Mucosa of rectum (tissue), 2 donors: ENCODE results near the gene NAP1L5.

ENCODE experiments used
- H3K27ac ChIP-seq, 2 donors: one replicate each; pipeline ENCODE4 v1.7.0; 2013; ENCODE audit warnings: inconsistent platforms in 2 of 2, low read depth in 2 of 2, low read length in 2 of 2
- H3K27me3 ChIP-seq, 2 donors: one replicate each; pipeline ENCODE4 v1.7.0; 2013; ENCODE audit warnings: low read length in 2 of 2; ENCODE audit not compliant: control insufficient read depth in 2 of 2, insufficient read depth in 2 of 2
- H3K36me3 ChIP-seq, 2 donors: one replicate each; pipeline ENCODE4 v1.7.0; 2013; ENCODE audit warnings: low read length in 2 of 2; ENCODE audit not compliant: control insufficient read depth in 2 of 2, insufficient read depth in 2 of 2
- H3K4me1 ChIP-seq, 2 donors: one replicate each; pipeline ENCODE4 v1.7.0; 2013; ENCODE audit warnings: low read length in 2 of 2, mild to moderate bottlenecking in 1 of 2; ENCODE audit not compliant: control insufficient read depth in 2 of 2, insufficient read depth in 2 of 2
- H3K4me3 ChIP-seq, 2 donors: one replicate each; pipeline ENCODE4 v1.7.0; 2013; ENCODE audit warnings: low read length in 2 of 2
- H3K9ac ChIP-seq, 2 donors: one replicate each; pipeline ENCODE4 v1.7.0; 2013; ENCODE audit warnings: low read length in 2 of 2, low read depth in 1 of 2, mild to moderate bottlenecking in 1 of 2
- H3K9me3 ChIP-seq, 2 donors: one replicate each; pipeline ENCODE4 v1.7.0; 2013; ENCODE audit warnings: low read length in 2 of 2; ENCODE audit not compliant: control insufficient read depth in 2 of 2
- donor health status: healthy.
- donor health status: Normal muscosa, but diverticular disease.

The NAP1L5 gene

GRCh38 chr4:88646528-88647280 is 50.9 kb downstream of the NAP1L5 start:
- no peaks in the 10 kb centered on the region for H3K4me1 ChIP-seq
- H3K36me3 ChIP-seq, result no peaks in the 10 kb centered on the region
- H3K9ac ChIP-seq, result no peak overlapping the region
- H3K4me3 ChIP-seq, result no peak overlapping the region
- no peaks in the 10 kb centered on the region for H3K27me3 ChIP-seq
- H3K9me3 ChIP-seq, result no peaks in the 10 kb centered on the region
- no peak overlapping the region for H3K27ac ChIP-seq

- H3K4me3 ChIP-seq, result no peak overlapping the region
- no peaks in the 10 kb centered on the region for H3K9me3 ChIP-seq
- no peaks in the 10 kb centered on the region for H3K4me1 ChIP-seq
- H3K9ac ChIP-seq, result no peak overlapping the region
- H3K27me3 ChIP-seq, result no peaks in the 10 kb centered on the region
- H3K27ac ChIP-seq, result no peak overlapping the region
- no peaks in the 10 kb centered on the region for H3K36me3 ChIP-seq
Observed at GRCh38 chr4:88645994-88646393, 51.6 kb downstream of the NAP1L5 start.
